GM18519 (cell line): ENCODE results near the gene LMO7.

Experiments used
- ATAC-seq: cut with Tn5 transposase; IDR thresholded peaks from one replicate; pipeline ENCODE4 v1.9.1; 2021; ENCODE audit warnings: mild to moderate bottlenecking, moderate library complexity; ENCODE audit not compliant: unreplicated experiment, low FRiP score

Gene LMO7

DNA sequence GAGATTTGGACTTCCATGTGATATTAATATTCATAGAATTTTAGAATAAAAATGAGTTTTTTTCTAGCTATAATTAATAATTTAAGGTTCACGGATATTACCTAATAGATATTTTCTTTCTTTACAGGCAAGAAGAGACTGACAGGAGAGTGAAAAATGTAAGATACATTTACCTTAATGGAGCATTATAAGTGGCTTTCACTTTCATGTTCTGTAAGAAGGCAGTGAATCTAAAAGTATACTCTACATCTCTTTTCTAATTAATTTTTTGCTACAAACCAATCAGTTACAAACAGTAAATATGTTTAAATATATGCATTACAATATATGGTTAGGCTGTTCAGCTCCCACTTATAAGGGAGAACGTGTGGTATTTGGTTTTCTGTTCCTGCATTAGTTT lies 159.1 kb downstream of the LMO7 start:
- no peak for ATAC-seq

DNA sequence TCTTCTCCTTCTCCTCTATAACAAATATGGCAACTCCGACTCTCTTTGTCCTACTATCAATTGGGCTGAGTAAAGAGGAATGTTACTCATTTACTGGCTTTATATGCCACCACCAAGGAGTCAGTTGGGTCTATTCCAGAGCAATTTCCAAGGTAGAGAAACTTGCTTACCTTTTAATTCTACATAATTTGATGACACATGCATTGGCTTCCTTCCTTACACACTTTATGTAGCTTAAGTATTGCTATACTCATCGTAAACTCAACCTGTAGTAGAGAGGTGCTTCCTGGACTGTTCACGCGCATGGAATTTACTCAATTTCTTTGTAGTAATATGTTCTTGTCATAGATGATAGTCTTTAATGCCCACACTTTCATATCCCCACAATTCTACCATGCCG lies 160.7 kb downstream of the LMO7 start:
- ATAC-seq = no peak

DNA sequence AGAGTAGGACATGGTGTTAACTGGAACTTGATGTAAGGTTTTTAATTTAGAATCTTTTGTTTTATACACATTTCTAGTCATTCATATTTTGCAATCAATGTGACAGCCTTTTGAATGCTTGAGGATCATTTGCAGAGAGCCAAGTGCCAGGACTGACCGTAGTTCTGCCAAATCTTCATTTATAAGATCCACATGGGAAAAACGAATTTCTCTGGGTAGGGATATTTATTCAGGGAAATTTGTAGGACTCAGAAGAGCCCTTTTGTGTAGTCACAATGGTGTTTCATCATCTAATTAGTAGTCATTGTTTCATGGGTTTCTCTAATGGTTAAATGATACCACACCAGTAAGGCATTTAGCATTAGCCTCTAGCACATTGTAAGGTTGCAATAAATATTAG lies 161.1 kb downstream of the LMO7 start:
- no peak for ATAC-seq

DNA sequence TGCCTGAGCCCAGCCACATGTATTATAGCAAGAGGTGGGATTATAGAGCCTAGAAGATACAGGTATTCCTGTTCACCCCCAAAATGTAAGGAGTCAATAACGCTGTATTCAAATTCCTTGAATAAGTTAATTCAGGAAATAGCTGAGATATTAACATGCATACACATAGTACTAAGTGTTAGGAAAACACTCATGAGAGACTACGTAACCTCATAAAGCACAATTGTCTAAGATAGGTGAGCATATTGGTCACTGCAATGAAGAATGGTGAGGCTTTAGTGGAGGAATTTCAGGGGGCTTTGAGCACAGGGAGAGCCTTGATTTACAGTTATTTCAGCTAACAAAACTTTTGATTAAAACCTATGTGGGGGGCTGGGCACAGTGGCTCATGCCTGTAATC lies 161.6 kb downstream of the LMO7 start:
- no peak for ATAC-seq

DNA sequence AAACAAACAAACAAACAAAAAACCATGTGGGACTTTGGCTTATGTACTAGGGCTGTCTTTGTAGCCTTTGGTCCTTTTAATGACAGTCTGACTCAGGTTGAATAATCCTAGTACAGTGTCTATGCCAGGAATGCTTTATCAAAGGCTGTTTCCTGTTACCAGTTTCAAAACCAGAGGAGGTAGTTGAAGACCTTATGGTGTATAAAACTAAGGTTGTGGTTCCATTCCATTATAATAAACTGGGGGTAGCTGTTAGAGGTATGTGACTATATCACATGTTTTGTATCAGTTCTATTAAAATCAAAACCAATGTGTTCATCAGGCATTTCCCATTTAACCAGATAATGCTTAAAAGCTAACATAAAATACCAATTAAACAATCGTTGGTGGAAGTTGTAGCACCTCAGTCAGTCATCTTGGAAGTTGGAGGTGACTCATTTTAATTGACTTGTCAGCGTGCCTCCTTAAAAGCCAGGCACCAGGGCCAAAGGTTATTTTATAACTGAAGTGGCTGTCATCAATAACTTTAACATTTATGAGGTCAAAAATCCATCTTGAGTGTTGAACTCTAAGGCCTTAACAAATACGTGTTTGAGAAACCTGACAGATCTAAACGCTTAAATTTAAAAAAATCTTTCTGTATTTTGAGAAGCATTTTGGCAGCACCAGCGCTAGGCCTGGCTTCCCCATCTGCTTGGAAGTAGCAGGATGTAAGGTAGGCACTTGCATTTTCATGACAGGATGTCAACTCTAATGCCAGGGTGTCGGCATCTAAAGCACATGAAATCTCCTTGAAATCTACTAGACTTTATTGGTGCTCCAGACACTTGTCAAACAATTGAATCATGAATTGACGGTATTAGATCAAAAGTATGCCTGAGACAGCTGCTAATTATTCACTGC lies 162.5 kb downstream of the LMO7 start:
- ATAC-seq = no peak

DNA sequence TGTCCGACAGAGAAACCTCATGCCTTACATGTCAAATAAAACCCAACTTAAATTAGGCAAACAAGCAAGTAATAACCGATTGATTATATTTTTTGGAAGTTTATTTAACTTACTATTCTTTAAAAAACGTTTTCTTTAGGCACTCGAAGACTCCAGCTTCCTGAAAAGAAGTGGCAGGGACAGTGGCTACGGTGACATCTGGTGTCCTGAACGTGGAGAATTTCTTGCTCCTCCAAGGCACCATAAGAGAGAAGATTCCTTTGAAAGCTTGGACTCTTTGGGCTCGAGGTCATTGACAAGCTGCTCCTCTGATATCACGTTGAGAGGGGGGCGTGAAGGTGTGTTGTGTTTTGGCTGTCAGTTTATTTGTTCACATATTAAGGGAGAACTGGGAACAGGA lies 164.4 kb downstream of the LMO7 start:
- no peak for ATAC-seq

DNA sequence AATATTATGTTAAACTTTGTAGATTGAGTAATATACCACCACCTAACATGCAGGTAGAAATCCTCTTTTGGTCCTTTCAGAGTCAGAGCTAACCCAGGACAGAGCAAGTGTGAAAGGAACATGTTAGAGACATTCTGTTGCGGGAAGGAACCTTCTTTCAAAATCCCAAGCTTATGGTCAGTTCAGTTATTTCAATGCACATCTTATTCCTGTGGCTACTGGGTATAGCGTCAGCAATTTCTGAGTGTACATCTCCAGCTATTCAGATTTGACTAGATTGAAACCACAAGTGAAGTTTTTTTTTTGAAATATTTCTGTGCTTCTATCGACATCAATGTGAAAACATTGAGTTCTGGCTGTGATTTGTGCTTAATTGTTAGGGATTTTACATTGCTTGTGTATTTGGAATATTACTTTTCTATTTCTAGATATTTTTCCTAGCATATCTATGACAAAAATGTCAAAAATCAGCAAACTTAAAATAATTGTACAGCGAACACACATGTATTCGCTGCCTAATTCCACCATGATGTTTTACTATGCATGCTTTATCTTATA lies 165.3 kb downstream of the LMO7 start:
- ATAC-seq = no peak

DNA sequence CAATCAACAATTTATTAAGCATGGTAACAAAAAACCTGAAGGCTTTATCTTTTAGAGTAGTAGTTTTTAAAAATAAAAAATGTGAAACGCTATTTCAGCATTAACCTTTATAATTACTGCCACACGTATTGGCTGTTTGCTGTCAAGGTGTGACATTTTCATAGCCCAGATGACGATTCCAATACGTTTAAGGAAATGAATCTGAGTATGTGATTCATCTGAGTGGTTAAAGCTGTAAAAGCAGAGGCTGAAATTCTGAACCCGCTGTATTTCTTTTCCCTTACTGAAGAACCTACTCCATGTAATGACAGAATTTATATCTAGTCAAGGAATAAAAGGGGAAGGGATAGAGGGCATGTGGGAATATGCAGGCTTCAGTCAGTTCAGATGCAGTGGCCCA lies 166.0 kb downstream of the LMO7 start:
- no peak for ATAC-seq

DNA sequence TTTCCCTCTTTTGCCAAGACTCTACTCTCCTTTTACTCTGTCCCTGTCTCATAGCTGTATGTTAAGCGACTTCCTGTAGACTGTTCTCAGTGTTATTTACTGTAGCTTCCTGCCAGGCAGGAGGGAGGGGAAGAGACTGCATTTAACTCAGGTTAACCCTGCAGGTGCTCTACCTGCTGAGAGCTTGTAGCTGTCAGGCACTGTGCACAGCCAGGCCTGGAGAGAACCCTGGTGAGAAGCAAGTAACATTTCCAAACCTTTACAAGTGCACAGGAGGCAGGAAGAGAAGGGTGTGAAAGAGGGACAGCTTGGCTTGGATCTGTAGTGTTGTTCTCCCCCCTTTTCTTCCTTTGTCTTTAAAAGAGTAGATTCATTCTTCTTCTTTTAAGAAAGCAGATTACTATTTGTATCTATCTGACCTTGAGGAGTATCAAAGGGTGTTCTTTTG lies 167.1 kb downstream of the LMO7 start:
- ATAC-seq = peak; percentile 86

DNA sequence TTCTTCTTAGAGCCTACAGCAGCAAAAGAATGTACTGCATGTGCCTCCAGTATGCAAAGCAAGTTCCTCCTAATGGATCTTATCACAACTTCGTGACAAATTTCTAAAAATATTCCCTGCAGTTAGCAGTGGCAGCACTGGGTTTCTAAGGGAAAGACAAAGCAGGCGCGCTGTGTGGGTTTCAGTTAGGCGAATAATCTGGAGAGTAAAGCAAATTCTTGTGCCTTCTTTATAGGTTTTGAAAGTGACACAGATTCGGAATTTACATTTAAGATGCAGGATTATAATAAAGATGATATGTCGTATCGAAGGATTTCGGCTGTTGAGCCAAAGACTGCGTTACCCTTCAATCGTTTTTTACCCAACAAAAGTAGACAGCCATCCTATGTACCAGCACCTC lies 167.9 kb downstream of the LMO7 start:
- no peak for ATAC-seq

DNA sequence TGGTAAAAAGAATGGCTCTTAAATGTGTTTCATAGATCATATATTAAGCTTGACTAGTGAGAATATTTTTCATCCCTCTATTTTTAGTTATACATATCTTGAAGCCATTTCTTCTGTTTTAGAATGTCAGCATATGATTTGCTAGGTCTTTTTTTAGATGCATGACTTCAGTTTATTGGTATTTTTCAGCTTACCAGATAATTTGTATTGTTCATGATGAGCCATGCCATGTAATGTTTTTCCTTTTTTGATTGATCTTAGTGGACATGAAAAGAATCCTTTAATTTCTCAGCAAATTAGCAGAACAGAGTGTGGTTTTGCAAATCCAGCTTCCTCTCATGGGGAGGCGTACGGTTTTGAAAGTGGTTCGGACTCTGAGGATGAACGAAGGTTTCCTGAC lies 168.5 kb downstream of the LMO7 start:
- no peak for ATAC-seq

DNA sequence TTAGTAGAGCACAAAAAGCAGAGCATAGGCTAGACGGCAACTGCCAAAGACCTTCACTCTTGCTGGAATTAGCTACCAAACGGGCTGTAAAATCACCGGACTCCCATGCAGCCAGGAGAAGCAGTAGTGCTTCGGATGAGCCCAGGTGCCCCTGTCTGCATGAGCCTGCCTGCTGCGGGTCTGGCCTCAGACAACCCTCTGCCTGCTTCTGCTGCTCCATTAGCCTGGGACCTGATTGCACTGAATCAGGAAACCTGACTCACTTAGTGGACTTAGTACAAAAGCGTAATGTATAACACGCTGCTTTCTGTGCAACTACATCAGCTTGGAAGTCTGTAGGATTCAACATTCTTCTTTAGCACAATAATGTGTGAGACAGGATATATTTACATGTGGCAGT lies 170.0 kb downstream of the LMO7 start:
- no peak for ATAC-seq

DNA sequence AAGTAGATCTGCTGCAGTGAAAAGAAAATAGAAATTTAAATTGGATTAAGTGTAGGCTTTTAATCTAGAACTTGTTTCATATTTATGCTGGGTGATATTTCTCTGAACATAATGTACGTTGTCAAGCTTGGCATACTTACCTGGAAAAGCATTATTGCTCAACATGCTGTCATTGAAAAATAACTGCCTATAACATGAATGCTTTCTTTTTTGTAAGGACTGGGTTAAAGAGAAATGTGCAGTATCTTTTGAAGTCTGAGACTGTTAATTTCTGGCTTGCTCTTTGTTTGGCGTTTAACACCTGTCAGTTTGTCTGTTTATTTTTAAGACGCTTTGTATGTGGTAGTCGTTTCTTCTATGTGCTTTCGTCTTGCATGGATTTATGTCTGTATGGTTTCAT lies 175.2 kb downstream of the LMO7 start:
- ATAC-seq = no peak

DNA sequence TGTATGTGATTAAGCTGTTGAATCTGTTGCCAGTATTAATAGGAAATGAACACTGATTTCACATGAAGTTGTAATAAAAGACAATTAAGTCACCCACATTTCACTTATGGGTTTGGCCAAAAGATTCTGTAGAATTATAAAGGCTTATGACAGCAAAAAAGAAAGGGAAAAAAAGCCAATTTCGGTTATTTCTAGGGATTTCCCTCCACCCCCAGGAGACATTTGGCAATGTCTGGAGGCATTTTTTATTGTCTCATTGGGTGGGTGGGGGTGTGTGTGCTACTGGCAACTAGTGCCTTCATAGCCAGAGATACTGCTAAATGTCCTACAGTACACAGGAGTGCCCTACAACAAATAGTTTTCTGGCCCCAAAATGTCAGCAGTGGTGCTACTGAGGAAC lies 175.7 kb downstream of the LMO7 start:
- ATAC-seq = no peak

DNA sequence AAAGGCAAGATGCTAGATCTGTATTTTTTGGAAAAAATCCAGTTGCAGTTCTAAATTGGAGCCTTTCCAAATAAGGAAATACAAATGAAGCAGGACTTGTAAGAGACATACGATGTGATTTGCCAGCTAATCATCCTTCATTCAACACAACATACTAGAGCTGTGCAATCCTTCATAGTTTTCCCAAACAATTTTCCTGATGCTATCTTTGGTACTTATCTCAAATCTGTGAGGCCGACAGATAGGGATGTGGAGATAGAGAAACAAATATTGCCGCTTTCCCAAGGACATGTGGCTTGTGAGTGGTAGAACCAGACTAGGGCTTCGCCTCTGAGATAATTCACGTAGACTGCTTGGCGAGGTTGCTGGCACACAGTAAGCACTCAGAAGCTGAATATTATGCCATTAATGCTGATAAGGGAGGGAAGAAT lies 176.6 kb downstream of the LMO7 start:
- no peak for ATAC-seq

DNA sequence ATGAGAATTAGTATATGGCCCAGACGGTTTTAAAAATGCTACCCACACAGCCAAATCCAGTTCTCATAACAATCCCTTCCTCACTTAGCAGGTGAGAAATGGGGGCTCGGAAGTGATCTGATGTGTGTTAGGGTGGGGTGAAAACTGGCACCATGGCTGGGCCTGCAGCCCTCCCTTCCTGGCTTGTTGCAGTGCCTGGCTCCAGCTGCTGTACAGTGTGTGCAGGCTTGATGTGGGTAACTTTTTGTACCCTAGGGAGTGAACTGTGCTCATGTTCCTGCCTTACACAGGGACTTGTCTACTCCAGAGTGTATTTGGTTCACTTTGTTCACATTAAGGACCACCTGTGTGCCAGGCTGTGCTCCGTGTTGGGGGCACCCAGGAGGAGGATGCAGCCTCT lies 177.2 kb downstream of the LMO7 start:
- no peak for ATAC-seq

DNA sequence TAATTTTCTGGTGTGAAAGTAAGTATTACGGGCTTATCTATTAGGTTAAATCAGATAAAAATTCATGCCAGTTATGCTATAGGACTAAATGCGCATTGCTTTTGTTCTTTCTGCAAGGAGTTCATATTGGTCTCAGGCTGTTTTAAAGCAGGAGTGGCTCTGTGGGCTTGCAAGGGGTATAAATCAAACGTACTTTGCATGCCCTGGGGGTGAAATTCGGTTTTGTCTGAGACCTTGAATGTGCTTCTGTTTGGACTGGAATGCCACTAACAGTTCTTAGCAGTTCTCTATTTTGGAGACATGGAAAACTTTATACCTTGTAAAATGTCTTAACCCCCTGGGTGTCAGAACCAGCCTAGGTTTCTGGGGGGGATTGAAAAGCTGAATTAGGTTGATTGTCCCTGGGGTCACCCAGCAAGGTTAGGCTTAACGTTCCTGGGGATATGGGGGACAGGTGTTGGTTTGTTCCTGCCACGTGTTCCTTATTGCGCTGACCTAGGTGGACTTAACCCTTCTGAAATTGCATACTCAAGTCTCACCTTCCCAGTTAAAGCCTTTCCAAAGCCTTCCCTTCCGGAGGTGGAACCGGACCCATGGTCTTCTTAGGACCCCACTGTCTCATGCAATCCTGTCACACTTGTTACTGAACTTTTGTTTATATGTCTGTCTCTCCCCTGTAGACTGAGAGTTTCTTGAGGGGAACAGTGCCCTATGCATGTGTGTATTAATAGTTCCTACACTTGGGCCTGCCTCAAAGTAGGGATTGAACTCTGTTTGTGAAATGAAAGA lies 182.2 kb downstream of the LMO7 start:
- ATAC-seq = no peak

DNA sequence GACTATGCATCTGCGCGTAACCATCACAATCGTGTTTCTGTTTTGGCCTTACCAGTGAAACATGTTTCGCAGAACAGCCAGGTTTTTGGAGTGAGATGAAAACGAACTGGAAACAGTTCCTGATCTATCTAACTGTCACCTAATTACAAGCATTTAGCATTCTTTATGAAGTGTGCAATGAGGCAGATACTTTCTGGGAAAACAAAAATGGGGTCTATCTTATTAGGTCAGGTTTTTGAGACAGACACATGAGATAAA lies 182.8 kb downstream of the LMO7 start:
- no peak for ATAC-seq

DNA sequence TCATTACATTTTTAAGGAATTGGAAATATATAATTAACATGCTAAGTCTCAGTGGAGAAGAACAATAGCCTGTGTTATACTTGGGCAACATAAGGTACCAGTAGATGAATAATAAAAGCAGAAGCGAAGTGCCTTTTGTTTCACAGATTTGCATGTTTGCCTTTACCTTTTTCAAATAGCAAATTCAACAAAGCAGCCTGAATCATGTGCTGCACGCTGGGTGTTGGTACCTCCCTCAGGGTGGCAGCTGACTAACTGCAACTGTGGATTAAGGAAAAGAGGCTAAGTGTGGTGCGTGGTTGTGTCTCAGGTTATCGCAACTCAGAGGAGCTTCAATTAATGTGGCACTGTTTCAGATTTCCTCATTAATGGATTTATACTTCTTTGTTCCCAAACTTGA lies 189.0 kb downstream of the LMO7 start:
- ATAC-seq = no peak

DNA sequence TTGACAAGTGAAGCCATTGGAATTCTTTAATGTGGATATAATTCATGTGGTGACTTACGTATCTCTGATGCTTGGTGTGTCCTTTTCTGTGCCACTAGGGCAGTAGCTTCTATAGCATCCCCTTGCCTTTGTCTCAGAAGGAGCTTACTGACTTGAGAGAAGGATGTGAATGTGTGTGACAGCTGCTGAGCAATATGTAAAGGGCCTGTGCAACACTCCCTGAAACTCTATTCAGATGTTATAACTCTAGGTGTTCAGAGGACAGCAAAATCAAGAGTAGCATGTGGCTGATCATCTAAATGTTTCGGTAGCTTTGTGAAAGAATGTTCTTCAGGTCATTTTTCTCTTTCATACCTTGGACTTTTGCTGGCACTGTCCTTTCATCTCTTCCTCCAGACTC lies 189.5 kb downstream of the LMO7 start:
- no peak for ATAC-seq

DNA sequence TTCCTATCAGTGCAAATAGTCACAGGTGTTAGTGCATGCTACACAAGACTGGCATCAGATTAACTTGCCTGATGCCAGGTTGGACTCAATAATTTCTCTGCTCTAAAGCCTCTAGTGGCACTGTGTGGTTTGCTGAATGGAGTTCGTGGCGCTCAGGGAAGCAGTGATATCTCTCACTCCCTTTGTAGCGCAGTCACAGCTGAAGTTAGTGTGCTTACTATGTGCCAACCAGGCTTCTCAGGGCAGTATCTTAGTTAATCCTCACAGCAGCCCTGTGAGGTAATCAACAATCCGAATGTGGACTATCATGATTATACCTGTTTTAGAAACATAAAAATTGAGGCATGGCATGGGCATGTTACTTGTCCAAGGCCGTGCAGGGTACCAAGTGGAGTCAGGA lies 190.3 kb downstream of the LMO7 start:
- no peak for ATAC-seq

DNA sequence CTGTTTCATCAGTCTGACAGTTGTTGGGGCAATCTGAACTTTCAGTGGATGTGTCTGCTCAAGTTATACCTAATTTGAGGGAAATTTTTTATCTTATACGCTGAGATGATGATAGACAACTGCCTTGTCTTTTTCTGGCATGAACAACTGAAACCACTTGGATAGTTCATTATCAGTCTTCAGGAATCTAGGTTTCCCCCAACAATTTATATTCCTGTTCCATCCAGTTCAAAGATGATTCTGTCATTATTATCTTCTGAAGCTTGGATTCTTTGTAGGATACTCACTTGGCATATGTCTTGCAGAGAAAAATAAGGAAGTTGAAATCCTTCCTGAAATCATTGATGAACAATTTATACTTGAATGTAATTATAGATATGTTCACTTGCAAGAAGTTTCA lies 193.7 kb downstream of the LMO7 start:
- ATAC-seq = no peak
